ENCODE data around the gene C5orf15.

Gene C5orf15

DNA sequence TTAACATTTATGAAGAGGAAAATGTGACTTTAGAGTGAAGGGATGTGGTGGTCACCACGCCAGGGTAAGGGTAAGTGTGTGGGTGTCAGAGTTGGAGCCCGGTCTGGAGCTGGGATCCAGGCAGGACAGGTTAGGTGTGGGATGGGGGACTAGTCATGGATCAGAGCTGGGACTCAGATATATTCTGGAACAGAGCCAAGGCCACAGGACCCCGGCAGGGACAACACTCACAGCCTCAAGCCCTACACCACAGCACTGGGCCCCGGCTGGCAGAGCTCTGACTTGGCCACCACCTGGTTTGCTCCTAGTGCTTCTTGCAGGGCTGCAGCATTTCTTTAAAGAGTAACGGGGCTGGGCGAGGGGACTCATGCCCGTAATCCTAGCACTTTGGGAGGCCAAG is 47.4 kb downstream of the C5orf15 start:
- no peak for DNase-seq (ENCODE audit: low read depth)
- TF ChIP-seq, protein P1, sequence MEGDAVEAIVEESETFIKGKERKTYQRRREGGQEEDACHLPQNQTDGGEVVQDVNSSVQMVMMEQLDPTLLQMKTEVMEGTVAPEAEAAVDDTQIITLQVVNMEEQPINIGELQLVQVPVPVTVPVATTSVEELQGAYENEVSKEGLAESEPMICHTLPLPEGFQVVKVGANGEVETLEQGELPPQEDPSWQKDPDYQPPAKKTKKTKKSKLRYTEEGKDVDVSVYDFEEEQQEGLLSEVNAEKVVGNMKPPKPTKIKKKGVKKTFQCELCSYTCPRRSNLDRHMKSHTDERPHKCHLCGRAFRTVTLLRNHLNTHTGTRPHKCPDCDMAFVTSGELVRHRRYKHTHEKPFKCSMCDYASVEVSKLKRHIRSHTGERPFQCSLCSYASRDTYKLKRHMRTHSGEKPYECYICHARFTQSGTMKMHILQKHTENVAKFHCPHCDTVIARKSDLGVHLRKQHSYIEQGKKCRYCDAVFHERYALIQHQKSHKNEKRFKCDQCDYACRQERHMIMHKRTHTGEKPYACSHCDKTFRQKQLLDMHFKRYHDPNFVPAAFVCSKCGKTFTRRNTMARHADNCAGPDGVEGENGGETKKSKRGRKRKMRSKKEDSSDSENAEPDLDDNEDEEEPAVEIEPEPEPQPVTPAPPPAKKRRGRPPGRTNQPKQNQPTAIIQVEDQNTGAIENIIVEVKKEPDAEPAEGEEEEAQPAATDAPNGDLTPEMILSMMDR (IDR thresholded peaks at IDR 0.05; ENCODE audit: control insufficient read depth, extremely low read depth, insufficient read depth) = no peak

DNA sequence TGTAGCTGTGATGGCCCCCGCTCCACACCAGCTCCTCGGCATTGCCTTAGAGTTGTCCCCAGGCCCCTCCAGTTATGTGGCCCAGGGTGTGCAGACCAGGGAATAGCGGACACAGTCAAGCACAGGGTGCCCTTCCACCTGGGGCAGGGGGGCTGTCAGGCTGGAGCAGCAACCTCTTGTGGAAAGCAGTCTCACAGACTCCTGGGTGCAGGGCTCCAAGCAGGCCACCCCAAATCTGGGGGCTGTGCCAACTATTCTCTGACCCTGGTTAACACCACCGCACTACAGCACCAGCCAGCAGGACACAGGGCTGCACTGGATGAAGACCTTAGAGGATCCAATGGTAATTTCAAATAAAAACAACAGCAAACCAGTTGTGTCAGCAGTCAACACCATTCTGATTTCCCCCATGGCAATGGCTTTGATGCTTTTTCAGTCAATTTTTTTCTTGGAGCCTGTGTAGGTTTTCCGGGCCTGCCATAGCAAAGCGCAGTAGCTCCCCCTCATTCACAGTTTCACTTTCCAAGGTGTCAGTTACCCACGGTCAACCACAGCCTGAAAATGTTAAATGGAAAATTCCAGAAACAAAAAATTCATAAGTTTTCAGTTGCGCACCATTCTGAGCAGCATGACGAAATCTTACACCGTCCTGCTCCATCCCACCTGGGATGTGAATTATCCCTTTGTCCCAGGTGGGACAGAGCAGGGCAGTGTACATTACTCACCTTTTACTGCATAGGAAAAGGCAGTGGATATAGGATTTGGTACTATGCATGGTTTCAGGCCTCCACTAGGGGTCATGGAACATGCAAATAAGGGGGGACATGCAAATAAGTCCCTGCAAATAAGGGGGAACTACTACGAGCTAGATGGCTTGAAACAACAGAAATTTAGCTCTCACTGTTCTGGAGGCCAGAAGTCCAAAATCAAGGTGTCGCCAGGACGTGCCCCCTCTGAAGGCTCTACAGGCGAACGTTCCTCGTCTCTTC is 49.0 kb downstream of the C5orf15 start:
- TF ChIP-seq, protein P1 (IDR thresholded peaks at IDR 0.05; ENCODE audit: control insufficient read depth, extremely low read depth, insufficient read depth) = 0 out of 2 replicates have a peak, but pooled peaks have one; percentile 6
- H3K4me3 ChIP-seq (ENCODE audit: low read depth, low read length) = no peak overlapping the region
- DNase-seq (ENCODE audit: low read depth) = no peak

More for the DNA sequence above, 47.4 kb downstream of the C5orf15 start:
- H3K4me3 ChIP-seq (ENCODE audit: low read depth, low read length) = no peak overlapping the region

DNA sequence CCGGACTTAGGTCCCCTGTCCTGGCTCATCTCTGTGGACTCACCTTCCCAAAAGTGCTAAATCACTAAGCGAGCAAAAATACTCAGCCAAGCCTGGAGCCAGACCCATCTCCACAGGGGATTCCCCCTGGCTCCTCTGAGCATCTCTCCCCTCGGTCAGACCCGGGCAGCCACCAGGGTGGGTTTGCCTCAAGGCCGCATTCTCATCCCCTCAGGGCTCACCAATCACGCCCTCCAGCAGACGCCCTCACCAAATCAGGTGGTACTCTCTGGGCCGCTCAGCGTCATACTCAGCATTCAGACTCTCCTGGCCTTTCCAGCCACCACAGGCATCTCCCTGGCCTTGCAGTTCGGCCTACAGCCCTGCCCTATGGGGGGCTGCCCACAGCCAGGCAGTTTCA is 49.7 kb downstream of the C5orf15 start:
- DNase-seq (ENCODE audit: low read depth) = no peak

DNA sequence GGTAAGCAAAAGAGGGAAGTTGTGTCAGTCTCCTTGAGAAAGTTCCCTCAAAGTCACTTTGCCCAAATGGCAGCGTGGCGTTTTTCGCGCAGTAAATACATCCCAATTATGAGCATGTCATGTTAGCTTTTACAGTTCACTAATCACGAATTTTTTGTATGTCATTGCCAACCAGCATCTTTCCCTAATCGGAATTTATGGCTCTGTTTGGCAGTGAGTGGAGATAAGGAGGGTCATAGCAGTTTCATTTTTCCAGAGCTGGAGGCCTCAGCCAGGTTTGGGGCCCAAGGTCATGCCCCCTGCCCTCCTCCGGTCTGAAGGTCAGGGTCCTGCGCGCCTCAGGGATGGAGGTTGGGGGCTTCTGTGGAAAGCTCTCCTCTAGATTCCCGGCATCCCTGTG is 50.1 kb downstream of the C5orf15 start:
- DNase-seq (ENCODE audit: low read depth) = no peak
- no peak overlapping the region for H3K4me3 ChIP-seq (ENCODE audit: low read depth, low read length)
- TF ChIP-seq, protein P1 (IDR thresholded peaks at IDR 0.05; ENCODE audit: control insufficient read depth, extremely low read depth, insufficient read depth) = no peak

More for the DNA sequence above, 49.7 kb downstream of the C5orf15 start:
- TF ChIP-seq, protein P1 (IDR thresholded peaks at IDR 0.05; ENCODE audit: control insufficient read depth, extremely low read depth, insufficient read depth) = no peak
- H3K4me3 ChIP-seq (ENCODE audit: low read depth, low read length) = no peak overlapping the region

DNA sequence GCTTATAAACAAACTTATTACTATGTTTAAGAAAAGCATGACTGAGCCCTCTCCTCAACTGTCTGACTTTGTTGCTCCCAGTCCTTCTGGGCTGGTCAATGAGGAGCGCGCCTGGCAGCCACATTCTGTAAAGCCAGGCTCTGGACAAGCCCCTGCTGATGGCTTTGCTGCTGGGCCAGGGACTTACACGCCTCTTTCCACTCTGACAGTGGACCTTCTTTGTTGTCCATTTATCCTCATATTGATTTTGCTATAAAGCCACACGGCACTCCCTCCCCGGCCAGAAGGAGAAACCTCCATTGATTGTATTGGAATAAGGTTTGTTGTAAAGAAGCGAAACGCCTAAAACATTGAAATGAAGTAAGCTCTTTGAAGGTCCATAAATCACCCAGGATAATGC is 50.6 kb downstream of the C5orf15 start:
- TF ChIP-seq, protein P1 (IDR thresholded peaks at IDR 0.05; ENCODE audit: control insufficient read depth, extremely low read depth, insufficient read depth) = no peak
- no peak for DNase-seq (ENCODE audit: low read depth)
- H3K4me3 ChIP-seq (ENCODE audit: low read depth, low read length) = no peak overlapping the region

DNA sequence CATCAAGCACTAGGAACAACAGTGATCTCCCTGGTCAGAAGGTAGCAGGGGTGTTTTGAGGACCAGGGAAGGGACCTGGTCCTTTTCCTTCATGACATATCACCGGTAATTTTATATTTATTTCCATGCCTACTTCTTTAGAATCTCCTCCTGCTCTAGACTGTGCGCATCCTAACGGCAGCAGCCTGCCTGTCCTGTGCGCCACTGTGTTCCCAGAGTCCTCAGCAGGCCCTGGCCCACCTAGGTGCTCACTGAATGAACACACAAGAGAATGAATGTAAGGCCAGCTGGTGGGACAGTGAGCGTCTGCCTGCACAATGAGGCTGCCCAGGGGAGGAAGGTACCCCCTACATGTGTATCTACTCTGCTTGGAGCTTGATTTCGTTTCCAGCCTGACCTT is 51.5 kb downstream of the C5orf15 start:
- TF ChIP-seq, protein P1 (IDR thresholded peaks at IDR 0.05; ENCODE audit: control insufficient read depth, extremely low read depth, insufficient read depth) = no peak
- DNase-seq (ENCODE audit: low read depth) = no peak
- H3K4me3 ChIP-seq (ENCODE audit: low read depth, low read length) = no peak overlapping the region
